Muscle of back (tissue), 10 donors: Measurements from ENCODE around the gene SUPV3L1. TPM values are rescaled to one million over a fixed set of nuclear protein-coding genes. Genes with fewer than 3 reads are reported as not detected.

Experiments
- polyA plus RNA-seq, 10 donors: library from polyadenylated mRNA; unstranded; fragments of 120-200 nt; gene quantifications; one replicate each; pipeline ENCODE4 v1.2.1, GENCODE V29; 2013; ENCODE audit not compliant: insufficient read length in 10 of 10

The SUPV3L1 gene
- polyA plus RNA-seq, 10 donors: 20.7 to 32.8 (median 29.0) TPM

Other genes with a start within 250 kb of the SUPV3L1 start
- gene DDX21, start 224.1 kb upstream of the SUPV3L1 start, polyA plus RNA-seq: 10 to 100 TPM; 38.2 to 56.2 (median 46.6) TPM
- 10 to 100 TPM; 20.0 to 28.7 (median 24.9) TPM for gene KIFBP, start 191.4 kb upstream of the SUPV3L1 start, polyA plus RNA-seq
- gene SRGN, start 92.1 kb upstream of the SUPV3L1 start, polyA plus RNA-seq: 10 to 100 TPM; 15.1 to 45.0 (median 25.8) TPM
- gene VPS26A, start 56.1 kb upstream of the SUPV3L1 start, polyA plus RNA-seq: 10 to 100 TPM; 35.0 to 54.7 (median 44.0) TPM
- gene HKDC1, start 40.1 kb downstream of the SUPV3L1 start, polyA plus RNA-seq: under 1 TPM in 8 of 10 donors, not detected in 2; 0.04 to 0.43 (median 0.11) TPM
- gene HK1, start 98.3 kb downstream of the SUPV3L1 start, polyA plus RNA-seq: 10 to 100 TPM; 26.4 to 41.2 (median 29.6) TPM
- under 1 TPM; 0.20 to 0.84 (median 0.40) TPM for gene TACR2, start 236.7 kb downstream of the SUPV3L1 start, polyA plus RNA-seq